GM18861 (cell line): ENCODE results near the gene GNA14.
"Not testable (repeated sequence)": the region's sequence is repeated elsewhere in the genome, so short reads cannot be mapped to it uniquely, and the experiment has no call there.

Source experiments
- ATAC-seq: cut with Tn5 transposase; IDR thresholded peaks from one replicate; pipeline ENCODE4 v1.9.1; 2021; ENCODE audit not compliant: unreplicated experiment

GNA14 gene

DNA sequence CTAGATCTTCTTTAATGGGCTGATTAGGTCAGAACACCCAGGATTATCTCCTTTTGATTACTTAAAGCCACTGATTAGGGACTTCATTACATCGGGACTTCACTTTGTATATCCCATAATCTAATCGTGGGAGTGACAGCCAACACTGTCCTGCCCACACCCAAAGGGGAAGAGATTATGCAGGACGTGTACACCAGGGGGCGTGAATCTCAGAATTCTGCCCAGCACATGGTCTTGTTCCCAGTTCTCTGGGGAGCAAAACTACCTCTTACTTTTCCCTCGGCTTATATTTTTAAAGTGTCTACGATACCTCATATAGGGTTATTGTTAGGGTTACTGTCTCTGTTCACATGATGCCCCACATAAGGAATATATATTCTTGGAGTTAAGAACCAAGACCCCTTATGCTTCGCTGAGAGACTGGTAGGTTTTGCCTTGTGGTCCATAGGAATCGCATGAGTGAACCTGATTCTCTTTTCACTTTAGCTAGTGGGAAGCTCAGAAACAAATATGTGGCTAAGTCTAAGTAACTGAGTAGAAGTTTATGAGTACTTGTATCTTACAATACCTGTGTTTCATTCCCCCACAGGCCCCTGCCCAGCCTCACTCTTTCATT lies 192.7 kb downstream of the GNA14 start:
- ATAC-seq, result no peak

DNA sequence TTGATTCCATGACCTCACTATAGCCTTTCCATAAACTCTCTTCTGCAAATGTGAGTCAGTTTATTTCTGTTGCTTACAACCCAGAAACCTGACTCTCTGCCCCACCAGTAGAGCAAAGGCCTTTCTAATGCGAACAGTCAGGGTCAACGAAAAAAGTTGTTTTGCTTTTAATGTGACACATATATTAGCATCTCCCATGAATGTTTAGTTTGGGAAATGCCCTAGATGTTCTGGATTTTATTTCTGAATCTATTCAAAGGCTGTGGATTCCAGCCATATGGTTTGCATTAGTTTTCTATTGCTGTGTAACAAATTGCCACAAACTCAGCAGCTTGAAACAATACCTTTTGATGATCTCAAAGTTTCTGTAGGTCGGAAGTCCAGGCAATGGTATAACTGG lies 193.5 kb downstream of the GNA14 start:
- ATAC-seq, result no peak

DNA sequence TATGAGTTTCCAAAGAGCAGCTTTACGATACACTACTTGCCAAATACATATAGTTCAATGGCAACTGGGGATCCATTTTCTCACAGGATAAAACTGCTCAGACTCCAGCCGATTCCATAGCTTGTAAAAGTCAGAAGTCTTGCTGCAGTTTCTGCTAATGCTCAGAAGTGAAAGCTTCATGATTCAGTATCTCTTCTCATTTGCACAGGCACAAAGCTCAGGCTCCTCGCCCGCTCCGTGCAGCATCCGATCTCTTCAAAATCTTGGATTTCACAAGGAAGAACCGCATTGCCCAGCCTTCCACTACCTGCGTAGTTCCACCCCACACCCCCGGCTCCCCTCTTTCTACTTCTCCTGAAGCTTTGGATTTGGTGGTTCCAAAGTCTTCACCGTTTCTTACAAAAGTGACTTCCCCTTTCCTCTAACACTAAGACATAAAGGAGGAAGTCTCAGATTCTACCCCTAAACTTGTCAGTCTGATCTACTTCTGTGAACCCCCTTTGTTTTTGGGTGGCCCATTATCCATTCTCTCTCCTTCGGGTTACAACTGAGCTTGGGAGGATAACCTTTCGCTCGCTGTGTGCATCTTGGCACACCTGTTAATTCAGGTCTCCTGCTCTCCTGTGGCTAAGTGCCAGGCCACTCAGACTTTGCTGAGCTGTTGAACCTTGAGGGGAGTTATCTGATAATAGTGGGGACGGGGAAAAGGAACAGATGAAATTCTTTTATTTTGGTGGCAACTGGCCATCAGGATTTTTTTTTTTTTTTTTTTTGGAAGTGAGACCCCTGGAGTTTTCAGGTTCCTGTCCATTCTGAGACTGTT lies 194.1 kb downstream of the GNA14 start:
- ATAC-seq, result no peak

DNA sequence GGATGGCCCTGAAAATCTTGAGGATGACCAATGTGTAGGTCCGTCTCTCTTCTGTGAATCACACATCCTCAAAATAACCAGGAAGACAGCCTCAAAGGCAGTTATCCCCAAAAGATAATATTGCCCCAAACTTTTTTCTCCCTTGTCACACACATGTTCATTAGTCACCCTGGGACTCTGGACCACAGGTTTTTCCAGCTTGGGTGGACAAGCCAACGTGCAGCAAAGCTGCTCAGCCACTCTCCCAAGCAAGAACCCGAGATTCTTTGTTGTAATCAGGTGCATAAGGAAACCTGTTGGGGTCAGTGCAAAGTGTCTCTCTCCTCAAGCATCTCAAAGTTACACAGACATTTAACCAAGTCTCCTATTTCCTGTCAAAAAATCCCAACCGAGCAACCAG lies 196.6 kb downstream of the GNA14 start:
- ATAC-seq, result no peak

DNA sequence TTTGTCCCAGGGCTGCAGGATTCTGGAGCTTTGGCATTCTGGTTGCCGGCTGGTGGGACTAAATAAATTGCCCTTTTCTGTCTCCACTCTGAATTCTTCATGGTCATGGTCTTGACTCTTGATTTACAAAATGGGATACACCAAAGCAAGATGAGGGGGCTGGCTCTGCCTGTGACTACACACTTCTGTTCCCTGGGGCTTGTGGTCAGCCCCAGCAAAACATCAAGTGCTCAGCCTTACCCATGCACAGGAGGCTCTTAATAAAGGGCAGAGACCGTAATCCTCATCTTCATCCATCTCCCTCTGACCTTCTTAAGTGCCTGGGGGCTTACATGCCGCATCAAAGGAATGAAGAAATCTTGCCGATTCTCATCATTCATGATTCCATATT lies 198.0 kb downstream of the GNA14 start:
- no peak for ATAC-seq

DNA sequence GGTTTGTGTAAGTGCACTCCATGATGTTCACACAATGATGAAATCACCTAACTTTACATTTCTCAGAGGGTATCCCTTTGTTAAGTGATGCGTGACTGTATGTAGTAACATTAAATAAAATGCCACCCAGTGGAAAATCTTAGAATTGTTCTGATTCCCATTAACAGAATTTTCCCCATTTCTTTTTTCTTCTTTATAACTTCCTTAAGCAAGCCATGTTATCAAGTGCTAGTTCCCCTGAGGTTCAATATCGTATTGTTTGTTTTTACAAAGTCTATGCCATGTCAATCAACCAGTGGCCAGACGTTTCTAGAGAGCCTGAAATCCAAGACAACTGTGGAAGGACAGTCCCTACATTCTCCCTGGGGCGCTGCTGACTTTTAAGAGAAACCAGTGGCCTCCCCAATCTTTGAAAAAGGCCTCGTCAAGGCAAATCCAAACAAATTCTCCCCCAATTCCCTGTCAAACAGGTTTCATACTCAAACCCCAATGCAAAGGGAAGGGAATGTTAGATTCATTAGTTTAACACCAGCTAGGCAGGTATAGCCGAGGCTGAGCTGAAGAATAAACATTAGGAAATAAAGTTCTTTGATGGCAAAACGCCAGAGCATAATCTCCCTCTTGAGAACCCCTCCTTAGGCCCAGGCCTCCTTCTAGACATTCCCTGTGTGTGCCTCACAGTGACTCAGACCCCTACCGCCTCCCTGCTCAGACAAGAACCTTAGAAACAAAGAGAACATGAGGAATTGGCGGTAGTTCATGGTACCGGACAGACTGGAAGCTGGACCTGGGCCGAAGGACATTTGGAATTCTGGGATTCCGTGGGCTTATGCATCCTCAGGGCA lies 198.7 kb downstream of the GNA14 start:
- no peak for ATAC-seq

DNA sequence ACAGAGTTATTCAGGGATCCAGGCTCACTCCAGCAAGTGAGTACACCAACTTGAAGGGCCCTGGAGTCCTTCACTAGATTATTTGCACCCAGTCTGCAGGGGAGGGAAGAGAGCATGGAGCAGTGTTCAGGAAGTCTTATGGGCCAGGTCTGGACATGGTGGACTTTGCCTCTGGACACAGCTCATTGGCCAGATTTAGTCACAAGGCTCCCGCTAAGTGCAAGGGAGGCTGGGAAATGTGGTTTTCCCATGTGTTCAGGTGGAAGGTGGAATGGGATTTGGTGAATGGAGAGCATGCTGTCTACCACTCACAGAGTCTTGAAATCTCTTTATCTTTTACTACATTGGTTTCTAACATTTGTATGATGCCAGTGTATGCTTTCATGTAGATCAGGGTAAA lies 200.5 kb downstream of the GNA14 start:
- ATAC-seq, result no peak

DNA sequence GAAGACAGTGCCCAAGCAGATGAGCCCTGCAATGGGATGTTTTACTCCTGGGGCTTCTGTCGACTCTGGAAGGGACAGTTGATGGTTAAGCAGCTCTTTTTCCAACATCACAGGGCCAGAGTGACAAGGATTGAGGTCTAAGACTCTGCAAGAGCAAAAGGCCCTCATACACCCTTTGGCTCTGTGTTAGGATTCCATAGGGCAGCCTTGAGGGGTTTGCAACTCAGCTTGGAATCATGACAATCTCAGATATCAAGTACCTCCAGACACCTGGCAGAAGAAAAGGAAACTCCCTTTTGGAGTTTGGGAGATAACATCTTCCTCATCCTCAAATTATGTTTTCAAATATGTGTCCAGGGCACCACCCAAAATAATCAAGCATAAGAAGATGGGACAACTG lies 205.7 kb downstream of the GNA14 start:
- no peak for ATAC-seq

DNA sequence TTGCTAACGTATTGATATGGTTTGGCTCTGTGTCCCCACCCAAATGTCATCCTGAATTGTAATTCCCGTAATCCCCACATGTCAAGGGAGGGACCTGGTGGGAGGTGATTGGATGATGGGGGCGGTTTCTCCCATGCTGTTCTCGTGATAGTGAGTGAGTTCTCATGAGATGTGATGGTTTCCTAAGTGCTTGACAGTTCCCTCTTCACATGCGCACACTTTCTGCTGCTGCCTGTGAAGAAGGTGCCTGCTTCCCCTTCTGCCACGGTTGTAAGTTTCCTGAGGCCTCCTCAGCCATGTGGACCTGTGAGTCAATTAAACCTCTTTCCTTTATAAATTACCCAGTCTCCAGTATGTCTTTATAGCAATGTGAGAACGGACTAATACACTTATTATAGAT lies 207.0 kb downstream of the GNA14 start:
- ATAC-seq, result not testable (repeated sequence)

DNA sequence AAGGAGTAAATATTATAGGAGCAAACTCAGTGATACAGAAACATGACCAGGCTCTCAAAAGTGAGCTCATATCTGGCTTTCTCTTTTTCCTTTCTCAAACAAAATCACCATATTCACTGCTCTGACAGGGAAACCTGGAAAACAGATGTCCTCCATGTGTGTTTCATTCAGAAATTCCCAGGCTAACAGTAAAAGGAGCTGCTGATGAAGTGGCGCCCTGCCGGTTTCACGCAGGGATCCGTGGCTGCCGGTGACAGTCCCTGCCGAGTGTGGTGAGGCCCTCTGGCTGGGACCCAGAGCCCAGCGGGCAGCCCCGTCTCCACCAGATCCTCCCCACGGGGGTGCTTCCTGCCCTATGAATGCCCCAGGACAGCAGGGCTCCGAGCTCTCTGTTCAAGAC lies 208.1 kb downstream of the GNA14 start:
- ATAC-seq, result no peak

DNA sequence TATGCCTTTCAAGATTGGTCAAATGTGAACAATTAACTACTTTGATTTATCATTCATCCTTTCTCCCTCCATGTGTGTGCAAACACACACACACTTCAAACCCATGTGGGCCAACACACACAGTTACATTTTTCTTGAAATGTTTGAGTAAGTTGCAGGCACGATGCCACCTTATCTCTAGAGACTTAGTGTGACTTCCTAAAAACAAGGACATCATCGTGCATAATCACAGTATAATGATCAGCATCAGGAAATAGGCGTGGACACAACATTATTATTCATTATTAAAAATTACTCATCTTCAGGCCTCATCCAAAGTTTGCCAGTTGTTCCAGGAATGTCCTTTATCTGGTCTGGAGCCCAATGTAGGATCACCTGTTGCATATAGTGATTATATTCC lies 209.5 kb downstream of the GNA14 start:
- no peak for ATAC-seq

DNA sequence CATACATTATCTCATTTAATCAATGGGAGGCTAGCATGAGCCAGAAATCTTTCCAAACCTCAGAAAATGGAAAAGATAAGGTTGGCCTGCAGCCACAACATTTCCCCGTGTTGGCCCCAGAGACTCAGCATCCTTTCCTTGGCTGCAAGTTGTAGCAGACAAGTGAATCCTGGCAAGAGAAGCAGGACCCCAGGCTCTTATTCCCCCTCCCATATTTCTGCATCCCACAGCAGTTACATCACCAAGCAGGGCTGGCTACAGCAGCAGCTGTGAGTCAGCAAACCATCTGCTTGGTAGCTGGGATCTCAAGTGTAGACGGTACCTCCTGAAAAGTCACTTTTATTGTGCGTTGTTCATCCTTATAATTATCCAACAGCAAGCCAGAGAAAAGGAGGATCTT lies 212.4 kb downstream of the GNA14 start:
- no peak for ATAC-seq

DNA sequence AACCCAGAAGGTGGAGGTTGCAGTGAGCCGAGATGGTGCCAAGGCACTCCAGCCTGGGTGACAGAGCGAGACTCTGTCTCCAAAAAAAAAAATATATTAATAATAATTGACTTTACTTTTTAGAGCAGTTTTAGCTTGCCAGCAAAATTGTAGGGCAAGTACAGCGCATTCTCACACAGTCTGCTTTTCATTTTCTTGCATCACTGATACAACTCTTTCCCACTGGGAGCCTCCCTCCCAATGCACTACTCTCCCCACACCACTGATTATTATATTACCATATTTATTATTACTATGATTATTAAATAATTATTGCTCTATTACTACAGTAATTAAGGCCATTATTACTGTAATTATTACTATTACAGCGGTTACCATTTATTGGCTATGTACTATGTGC lies 212.8 kb downstream of the GNA14 start:
- ATAC-seq, result no peak

DNA sequence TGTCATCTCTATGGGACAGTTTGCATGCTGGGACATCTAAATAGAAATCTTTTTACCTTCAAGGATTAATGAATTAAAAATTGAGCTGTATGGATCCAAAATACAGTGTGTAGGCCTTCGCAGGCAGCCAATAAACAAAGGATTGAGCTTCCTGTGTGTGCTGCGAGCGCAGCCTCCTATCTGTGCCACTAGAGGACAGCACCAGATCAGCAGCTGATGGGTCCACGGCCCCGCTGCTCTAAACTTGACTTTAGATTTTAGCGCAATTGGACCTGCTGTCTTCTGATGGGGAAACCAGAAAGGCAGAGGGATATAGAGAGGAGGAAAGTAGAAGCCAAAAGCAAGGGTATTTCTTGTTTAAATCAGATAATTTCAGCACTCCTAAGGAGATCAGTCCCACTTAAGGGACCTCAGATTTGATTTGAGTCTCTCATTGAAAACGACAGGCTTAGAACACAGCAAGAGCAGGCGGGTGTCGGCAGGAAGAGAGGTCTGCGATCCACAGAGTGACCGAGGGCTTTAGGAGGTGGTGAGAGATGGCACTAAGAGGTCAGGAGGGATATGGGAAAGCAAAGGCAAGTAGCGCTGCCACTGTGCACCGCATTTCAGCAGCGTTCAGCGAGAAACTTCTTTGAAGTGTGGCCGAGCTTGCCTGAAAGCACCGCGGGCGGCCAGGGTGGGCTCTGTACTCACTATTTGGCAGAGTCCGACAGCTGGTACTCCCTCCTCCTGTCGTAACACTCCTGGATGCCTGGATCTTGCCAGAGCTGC lies 214.3 kb downstream of the GNA14 start:
- peak; percentile 89 for ATAC-seq

DNA sequence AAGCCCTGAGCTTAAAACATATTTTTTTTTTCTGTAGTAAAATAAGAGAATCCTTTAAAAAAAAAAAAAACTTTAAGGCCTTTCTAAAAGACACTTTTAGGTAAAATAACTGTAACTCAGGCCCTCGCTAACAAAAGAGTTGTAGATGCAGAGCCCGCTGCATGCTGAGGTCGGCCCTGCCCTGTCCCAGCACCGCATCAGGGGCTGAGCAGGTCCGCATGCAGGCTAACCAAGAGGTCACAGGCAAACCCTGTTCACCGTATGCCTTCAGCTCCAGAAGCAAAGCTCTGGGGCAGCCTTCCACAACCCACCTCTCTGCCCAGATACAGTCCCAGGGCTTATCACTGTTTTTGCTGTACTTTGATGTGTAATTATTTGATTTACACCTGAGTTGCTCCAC lies 216.1 kb downstream of the GNA14 start:
- ATAC-seq, result no peak

DNA sequence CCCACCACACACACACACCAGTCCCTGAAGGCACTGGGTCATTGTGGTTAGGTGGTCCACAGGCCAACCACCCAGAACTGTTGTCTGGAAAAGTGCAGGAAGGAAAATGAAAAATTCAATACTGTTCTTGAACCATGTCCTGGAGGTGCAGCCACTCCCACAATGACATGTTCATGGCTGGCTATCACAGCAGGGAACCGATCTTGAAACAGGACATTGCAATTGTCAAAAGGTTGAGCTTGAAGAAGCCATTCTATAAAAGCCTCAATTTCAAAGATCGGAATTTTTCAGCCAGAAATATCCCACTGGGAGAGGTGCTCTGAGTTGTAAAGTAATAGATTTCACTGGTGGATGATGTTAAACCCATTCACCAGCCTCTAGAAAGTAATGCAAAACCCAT lies 218.2 kb downstream of the GNA14 start:
- no peak for ATAC-seq

DNA sequence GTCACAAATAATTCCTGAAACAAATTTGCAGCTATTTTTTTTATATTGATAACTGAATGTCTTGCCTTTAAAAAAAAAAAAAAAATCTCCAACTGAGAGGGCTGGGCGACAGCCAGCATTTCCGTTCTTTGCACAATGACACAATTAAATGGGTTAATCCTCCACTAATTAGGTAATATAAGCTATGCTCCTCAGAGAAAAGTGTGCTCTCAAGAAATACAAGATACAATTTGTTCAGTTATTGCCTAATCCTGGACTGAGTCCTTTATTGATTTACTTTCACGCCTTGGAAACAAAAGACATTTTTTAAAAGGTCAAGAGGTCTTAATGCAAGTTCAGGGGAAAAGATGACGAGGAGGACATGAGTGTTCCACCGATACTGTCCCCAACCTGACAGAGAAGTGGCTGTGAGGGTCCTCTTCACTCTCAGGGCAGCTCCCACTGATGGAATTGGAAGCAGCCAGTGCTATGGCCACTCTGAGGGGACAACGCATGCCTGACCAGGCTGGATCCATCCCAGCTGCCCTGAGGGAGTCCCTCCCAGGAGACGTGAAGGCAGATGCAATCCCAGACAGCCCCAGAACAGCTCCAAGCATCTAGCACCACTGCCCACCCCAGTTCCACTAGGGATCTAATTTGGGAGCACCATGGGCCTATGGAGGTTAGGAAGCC lies 220.7 kb downstream of the GNA14 start:
- ATAC-seq, result no peak

DNA sequence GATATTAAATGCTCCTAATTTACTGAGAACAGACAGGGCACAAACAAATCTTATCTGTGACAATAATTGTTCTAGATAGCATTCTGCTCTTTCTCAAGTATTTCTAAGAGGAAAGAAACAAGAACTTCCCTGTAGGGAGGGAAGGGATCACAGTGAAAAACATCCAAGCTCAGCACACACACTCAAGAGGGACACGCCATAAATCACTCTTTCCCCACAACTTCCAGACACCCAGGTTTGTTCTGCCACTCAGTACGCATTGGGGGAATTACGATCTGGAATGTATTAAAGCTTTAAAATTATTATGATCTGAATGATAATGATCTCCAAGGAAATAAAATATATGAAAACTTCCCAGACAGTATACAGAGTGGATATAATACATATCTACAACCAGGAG lies 221.4 kb downstream of the GNA14 start:
- ATAC-seq, result no peak

DNA sequence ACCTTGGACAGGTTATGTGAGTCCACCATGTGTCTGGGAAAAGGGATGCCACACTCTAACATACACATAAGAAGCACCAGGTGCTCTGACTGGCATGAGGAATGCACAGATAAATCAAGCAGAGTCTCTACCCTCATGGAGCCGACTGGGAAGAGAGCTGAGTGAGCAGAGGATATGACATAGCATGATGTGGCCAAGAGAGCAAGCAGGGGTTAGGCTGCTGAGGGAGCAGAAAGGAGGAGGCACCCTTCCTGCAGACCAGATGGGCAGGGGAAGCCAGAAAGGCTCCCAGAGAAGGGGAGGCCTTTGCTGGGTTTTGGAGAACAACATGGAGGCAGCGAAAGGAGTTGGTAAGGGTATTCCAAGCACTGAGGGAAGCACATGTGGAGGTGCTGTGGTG lies 223.1 kb downstream of the GNA14 start:
- no peak for ATAC-seq

DNA sequence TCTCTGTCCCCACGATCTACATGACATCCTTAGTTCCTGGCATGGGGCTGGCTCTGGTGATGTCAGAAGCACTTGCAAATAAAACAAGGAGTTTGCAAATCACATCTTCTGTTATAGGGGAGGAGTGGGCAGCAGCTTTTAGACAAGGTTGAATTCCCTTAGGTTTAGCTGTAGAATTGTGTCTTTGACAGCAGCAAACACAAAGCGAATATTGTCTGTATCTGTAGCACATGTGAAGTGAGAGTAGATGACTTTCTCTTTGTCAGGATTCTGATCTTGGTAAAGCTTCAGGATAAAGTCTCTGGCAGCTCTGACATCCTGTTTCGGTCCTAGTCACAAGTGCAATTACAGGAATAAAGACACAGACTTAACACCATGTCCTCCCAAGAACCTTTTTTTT lies 224.3 kb downstream of the GNA14 start:
- ATAC-seq, result no peak

DNA sequence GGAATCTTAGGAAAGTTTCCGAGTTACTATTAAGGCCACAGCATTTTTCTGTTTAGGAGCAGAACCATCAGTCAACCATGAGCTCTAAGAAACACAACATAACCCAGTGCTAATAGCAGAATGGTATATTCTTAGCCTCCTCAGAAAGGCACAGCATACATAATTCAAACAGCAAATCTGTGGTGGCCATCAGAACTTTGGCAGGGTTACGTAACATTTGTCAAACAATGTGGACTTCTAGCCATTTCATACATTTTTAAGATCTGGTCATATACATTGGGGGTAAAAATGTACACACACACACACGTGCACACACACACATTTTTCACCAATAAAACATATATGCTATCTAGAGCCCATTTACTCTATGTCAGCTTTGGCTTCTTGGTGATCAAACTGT lies 225.2 kb downstream of the GNA14 start:
- no peak for ATAC-seq
